Ramos (cell line): ENCODE data around the gene ADAMTSL4.

Experiments
- in situ Hi-C: fragments of 300-500 bp; cut with MboI; formaldehyde crosslinking; loops from one replicate; pipeline ENCODE4 v1.14.3; 2022; ENCODE audit warnings: low sequenced_read_pairs; ENCODE audit not compliant: unreplicated experiment

The ADAMTSL4 gene

DNA sequence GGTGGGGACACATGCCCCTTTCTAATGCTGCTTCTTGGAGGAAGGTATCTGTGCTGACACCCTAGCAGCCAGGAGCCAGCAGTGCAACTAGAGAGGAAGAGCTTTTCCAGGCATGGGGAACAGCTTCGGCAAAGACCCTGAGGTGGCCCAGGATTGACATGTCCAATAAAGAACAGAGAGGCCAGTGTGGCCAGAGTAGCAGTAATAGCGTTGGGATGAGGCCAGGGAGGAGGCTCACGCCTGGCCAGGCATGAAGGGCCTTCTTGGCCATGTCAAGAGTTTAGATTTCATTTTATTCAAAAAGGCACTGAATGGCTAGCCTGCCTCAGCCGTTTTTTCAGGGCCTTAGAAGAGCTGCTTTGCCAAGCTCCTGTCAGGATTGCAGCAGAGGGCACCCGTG lies 16.3 kb upstream of the ADAMTSL4 start:
- in situ Hi-C loops: loop anchor here (5.0 kb wide), 1 partner anchor 71 kb away; no protein-coding TSS in a partner anchor

DNA sequence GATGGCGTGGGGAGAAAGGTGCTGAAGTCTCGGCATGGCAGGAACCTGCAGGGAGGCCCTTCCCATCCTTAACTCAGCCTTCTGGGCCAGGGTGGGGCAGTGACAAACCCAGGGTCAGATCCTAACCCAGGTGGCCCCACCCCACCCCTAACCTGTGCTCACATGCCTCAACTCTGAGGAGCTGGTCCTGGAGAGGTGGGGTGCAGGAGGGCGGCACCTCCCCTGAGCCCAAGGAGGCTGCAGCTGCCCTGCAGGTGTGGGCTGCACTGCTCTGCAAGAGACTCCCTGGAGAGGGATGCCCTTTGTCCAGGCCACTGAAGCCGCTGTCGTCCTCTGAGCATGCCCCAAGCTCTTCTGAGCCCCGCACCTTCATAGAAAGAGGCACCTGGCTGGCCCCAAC lies 15.2 kb upstream of the ADAMTSL4 start:
- in situ Hi-C loops: loop anchor here (5.0 kb wide), 1 partner anchor 72 kb away; no protein-coding TSS in a partner anchor

DNA sequence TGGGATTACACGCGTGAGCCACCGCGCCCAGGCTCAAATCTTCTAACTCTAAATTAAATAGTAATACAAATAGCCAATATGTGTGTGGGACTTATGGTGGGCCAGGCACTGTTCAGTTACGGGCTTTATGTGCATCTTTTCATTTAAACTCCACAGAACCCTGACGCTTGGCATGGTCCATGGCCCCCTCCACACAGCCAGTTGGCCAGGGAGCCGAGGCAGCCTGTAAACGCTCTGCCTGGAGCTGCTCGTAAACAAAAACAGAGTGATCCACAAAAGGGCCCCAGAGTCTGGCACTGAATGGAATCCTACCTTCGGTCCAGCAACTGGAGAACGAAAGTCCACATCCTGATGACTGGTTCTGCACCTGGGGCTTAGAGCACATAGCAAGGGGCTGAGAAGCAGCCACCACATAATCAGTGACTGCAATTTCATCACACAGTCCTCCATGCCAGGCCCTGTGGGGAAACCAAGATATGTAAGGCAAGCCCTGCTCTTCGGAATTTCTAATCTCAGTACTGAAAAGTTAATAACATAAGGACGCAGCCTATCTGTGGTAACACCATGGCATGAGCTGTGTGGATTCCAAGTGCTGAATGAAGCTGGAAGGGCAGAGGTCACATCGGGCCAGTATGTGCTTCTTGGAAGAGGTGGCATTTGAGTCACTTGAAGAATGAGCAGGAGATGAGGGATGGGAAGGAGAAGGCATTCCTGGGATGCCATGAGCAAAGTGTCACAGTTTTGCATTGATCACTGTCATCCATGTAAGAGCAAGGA lies 13.5 kb upstream of the ADAMTSL4 start:
- in situ Hi-C loops: no loop called here

DNA sequence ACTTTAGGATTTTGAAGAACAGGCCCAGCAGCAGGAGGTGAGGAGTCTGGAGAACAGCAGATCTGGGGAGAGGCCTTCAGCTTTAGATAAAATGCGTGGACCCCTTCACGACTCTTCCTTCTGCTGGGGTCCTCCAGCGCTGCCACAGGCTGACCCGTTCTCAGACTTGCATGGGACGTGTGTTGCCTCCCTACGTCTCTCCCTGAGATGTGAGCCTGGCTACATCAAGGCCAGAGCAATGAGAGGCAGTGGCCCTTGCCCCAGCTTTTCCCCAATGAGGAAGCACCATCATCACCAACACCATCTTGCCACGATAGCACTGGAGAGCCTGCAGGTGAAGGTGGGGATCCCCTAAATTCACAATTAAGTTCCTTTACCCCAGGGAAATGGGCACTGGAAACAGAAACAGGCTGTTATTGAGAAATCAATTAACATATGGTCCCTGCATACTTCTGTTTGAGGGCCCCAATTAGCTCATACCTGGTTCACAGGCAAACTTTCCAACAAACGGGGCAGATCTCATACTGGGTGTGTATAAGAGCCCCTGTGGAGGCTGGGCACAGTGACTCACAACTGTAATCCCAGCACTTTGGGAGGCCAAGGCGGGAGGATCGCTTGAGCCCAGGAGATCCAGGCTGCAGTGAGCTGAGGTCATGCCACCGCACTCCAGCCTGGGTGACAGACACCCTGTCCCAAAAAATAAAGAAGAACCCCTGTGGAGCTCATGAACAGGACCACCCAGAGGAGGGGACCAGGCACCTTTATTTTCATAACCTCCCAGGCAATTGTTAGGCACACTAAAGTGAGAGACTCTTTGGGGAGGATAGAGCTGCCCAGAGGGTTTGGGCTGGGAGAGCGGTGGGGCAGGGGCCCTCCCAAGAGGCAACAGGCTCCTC lies 12.1 kb upstream of the ADAMTSL4 start:
- in situ Hi-C loops: no loop called here

DNA sequence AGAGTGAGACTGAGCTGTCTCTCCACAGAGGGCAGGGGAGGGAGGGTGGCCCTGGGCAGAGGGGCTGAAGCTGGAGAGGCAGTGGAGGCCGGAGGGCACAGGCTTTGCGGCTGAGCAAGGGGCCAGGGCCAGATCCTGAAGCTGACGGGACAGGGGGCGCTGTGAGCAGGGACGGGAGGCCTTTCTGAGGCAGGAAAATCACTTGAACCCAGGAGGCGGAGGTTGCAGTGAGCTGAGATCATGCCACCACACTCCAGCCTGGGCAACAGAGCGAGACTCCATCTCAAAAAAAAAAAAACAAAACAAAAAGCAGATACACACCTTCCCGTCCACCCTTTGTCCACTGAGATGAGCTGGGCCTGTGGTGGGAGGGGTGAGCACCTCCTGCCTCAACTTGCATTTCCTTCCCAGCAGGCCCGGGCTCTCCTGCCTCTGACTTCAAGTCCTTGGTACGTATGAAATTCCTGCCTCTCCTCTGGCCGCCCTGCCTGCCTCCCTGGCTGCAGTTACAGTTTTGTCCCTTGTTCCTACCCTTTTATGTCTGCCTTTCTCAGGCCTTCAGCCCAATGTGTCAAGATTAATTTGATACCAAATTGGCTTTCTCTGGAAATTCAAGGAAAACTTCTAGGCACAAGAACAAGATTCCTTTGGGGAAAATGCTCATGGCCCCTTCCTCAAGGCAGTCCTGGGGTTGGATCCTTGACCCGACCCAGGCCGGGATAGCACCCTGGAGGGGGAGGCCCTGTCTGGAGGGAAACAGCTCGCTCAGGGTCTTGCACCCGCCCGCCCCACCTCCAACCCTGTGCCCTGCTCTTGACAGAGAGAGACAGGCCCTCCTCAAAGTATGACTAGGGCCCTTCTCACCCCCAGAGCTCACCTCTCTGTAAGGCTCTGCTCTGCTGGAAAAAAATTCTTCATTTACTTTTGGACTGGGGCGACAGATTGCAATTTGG lies 11.2 kb upstream of the ADAMTSL4 start:
- in situ Hi-C loops: no loop called here

DNA sequence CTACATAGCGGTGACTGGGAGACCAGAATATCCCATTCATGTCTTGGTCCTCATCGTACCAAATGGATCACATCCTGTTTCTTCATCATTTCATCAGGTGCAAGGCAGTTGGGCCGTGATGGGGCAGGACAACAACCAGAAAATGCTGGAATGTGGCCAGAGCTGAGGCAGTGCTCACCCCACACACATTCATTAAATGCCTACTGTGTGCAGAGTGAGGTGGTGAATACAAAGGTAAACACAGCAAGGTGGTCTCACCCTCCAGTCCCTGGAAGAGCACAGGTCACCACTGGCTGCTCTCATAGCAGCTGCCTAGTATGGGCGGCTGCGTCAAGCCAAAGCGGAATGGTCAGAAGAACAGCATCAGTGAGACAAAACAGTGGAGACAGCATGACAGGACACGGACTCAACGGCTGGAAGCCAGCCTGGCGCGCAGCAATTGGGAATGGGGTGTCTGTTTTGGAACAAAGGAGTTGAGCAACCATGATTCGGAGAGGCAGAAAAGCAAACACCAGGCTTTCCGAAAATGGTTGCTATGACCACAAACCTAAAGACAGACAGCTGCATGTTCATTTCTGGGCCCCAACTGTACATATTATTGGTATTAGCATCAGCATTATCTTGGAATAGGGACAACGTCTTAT lies 5.6 kb upstream of the ADAMTSL4 start:
- in situ Hi-C loops: no loop called here

DNA sequence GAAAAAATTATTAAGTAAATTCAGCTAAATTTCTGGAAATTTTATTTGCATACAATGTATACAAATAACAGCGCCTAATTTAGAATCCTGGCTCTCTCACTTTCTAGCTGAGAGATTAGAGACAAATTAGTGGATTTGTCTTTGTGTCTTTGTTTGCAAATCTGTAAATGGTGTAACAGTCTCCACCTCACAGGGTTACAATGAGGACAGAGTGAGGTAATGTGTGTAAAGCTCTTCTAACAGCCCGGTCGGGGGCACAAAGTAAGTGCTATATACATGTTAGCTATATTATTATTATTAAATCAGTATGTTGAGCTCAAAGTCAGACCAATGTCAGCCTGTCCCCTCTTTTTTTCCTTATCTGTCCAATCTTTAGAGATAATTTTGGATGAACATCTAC lies 5.0 kb upstream of the ADAMTSL4 start:
- in situ Hi-C loops: no loop called here

DNA sequence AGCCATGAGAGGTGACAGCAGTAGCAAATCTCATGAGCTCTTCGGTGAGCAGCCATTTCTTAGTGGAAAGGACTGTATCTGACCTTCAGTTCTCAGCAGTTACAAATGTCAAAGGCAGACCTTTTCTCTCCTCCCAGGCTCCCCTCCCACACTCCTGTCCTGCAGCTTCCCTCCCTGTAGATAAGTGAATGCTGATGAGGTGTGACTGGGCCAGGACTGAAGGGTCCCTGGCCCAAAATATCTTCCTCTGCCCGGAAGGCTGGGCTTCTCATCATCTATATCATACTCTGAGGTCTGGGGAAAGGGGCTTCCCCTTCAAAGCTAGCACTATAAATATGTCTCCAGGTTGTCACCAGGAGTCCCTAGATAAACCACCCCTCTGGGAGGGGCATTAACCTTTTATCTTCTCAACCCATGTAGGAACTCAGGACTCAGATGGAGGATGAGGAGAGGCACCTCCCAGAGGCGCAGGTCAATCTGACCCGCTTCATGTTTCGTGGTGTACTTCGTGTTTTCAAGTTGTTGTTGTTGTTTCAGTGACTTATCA lies 3.6 kb upstream of the ADAMTSL4 start:
- in situ Hi-C loops: no loop called here

DNA sequence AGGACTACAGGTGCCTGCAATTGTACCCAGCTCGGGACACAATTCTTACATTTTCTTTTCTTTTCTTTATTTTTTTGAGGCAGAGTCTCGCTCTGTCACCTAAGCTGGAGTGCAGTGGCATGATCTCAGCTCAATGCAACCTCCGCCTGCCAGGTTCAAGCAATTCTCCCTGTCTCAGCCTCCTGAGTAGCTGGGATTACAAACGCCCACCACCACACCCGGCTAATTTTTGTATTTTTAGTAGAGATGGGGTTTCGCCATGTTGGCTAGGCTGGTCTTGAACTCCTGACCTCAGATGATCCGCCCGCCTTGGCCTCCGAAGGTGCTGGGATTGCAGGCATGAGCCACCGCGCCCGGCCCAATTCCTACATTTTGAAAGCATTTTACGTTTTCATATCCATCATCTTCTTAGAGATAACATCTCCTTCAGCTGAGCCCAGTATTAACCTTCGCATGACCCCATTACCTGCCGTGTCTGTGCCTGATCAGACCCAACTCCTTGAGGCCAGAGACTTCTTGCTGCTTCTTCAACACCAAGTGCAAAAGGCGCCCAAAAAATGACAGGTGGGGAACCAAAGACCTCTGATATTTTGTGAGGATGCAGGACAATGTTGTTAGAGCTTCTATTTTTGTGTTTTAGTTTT lies 2.8 kb upstream of the ADAMTSL4 start:
- in situ Hi-C loops: no loop called here

DNA sequence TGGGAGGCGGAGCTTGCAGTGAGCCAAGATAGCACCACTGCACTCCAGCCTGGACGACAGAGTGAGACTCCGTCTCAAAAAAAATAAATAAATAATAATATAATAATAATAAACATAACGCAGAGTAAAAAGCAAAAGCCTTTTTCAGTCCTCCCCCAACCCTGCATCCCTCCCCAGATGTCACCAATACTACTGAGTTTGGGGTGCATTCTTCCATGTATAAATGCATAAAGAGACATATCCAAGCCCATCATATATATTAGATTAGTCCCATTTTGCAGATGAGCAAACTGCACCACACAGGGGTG lies 930 bp upstream of the ADAMTSL4 start:
- in situ Hi-C loops: no loop called here

DNA sequence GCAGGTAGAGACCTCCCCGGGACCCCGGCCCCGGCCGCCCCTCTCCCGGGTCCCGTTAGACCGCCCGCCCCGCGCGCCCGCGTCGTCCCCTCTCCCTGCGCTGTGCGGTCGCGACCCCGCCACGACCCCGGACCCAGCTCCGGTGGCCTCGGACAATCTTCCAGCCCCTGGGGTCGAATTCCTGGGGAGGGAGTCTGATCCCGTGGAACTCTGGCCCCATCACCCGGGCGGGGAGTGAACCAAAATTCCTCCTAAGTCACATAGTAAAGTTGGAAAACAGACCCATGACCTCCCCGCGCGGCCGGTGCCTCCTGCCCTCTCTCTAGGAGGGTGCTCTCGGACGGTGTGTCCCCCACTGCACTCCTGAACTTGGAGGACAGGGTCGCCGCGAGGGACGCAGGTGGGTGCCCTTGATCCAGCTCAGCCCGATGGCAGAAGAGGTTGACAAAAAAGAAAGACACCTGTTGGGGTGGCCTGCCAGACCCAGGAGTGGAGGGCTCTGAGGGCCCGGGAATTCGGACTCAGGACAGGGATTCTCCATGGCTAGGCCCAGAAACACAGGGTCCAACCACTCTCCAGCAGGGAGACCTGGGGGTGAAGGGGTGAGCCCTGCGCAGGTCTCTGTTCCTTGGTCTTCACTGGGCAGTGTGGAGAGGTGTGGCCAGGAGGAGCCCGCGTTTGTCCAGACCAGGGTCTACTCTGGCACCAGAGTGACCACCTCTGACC lies 451 bp downstream of the ADAMTSL4 start:
- in situ Hi-C loops: no loop called here

DNA sequence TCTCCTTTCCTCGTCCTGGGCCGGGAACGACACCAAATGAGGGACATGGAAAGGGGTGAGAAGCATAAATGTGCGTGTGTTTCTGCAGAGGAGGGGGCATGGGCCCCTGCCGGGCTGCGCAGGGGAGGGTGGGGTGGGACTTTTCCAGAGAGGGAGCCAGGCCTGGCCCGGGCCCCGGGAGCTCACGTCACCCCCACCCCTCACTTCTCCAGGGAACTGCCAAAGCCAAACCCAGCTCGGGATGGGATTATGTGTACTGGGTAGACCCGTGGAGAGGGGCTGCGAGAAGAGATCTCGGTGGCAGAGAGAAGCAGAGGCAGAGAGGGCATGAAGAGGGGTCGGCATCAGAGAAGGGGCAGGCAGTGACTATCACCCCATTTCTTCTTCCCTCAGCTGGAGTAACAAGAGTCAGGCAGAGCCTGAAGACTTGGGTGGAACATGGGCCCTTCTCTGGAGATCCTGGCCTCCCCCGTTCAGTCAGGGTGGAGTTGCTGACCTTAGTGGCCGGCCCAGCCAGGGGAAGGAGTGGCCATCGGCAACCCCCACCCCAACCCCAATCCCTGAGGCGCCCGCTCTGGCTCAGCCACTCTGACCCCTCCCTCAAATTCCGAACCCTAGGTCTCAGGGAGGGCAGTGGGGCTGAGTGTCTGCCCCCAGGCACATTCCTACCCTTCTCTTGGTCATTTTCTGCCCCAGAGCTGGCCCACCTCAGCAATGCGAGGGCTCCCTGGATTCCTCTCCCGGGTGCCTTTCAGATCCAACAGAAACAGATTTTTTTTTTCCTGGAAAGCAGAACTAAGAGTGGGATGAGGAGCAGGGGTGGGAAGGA lies 1.2 kb downstream of the ADAMTSL4 start:
- in situ Hi-C loops: no loop called here

DNA sequence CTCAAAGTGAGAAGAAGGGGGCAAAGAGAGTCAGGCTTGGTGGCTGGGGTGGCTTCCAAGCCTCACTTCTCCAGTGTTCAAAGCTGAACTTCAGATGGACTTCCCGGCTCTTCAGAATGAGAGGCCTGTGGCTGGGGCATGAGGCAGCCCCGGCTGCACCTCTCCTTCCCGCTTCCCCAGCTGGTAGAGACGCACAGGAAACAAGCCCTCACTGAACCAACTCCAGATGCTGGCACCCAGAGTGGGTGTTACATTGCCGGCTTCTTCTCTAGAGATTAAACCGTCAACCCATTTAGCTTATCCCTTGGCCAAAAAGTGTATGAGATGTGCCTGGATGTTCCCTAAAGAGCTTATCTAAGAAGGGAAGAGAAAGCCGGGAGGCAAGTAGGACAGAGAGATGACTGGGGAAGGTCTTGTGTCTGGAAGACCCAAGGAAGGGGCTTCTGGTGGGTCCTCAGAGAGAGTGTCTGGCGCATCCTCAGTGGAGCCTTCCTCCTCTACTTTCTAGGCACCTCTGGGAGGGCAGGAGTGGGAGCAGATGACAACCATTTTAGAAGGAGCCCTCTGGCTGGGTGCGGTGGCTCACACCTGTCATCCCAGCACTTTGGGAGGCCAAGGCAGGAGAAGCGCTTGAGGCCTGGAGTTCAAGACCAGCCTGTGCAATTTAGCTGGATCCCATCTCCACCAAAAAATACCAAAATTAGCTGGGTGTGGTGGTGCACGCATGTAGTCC lies 2.0 kb downstream of the ADAMTSL4 start:
- in situ Hi-C loops: no loop called here

DNA sequence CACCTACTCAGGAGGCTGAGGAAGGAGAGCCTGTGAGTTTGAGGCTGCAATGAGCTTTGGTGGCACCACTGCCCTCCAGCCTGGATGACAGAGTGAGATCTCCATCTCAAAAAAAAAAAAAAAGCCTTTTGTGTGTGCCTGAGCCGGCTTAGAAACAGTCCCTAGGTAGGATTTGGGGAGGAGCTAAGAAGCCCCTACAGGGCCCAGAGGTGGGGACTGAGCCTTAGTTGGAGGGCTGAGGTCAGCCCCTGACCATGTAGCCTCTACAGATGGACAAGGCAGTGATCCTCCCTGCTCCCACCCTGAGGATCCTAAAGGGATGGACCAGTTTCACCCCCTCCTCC lies 2.5 kb downstream of the ADAMTSL4 start:
- in situ Hi-C loops: no loop called here

DNA sequence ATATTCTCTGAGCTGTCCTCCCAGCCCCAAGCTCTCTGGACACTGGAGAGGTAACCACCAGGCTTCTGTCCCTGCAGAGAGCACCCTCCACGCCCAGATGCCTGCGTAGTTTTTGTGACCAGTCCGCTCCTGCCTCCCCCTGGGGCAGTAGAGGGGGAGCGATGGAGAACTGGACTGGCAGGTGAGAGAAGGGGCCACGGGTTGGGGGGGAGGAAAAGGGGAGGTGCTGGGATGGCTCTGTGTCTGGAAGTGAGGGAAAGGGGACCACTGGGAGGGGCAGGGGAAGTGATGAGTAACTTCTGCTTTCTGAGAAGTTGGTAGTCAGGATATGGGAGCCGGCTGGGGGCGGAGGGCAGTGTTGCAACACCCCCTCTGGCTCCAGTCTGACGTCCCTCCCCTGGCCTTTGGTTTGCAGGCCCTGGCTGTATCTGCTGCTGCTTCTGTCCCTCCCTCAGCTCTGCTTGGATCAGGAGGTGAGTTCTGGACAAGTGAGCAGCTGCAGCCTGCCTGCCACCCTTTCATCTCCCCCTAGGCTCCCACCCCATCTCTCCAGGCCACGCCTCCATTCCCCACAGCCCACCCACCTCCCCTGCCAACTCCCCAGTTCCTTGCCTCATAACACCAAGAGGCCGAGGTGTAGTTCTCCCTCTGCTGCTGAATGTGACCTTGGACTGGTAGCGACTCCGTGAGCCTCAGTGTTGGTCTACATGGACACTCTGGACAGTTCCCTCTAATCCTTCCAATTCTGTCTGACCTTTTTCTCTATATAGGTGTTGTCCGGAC lies 3.1 kb downstream of the ADAMTSL4 start:
- in situ Hi-C loops: no loop called here

DNA sequence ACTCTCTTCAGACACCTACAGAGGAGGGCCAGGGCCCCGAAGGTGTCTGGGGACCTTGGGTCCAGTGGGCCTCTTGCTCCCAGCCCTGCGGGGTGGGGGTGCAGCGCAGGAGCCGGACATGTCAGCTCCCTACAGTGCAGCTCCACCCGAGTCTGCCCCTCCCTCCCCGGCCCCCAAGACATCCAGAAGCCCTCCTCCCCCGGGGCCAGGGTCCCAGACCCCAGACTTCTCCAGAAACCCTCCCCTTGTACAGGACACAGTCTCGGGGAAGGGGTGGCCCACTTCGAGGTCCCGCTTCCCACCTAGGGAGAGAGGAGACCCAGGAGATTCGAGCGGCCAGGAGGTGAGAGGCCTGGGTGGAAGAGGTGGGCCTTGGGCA lies 3.7 kb downstream of the ADAMTSL4 start:
- in situ Hi-C loops: no loop called here
